Stimulated activated CD4-positive, alpha-beta T cell treated with anti-CD3 and anti-CD28 coated beads, Interleukin-1b, Interleukin-23, amount 100 ng/mL, for 48 hours (primary cell): Measurements from ENCODE around the gene STC2.

ENCODE experiments used
- DNase-seq: peaks from one replicate; pipeline ENCODE4 v3.0.0-alpha.2; 2020

The STC2 gene

DNA sequence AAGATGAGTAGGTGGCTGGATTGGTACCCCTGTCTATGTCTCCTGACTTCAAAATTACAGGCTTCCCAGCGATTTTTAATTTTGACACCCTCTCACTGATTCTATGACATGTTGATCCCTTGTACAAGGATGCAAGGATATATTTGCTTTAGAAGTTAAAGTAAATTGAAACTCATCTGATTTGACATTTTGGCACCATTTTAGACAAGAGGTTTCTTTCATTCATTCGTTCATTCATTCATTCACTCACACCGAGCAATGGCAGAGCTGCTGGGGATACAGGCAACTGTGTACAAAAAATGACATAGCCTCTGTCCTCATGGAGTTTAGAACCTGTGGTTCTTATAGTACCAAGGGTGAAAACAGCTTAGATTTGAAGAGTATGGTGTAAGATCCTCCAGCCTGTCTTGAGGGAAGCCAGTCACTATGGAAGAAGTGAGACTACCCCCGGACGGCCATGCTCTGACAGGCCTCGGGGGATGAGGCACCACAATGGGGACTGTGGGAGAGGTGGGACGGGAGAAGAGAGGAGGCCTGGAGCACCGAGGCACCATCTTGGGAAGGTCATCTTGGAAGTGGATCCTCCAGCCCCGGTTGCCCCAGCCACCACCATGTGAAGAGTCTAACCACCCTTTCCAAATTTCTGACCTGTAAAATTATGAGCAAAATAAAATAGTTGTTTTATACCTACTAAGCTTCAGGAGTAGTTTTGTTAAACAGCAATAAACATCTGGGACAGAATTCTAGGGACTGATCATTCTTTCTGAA lies 16.2 kb downstream of the STC2 start:
- DNase-seq: no peak

DNA sequence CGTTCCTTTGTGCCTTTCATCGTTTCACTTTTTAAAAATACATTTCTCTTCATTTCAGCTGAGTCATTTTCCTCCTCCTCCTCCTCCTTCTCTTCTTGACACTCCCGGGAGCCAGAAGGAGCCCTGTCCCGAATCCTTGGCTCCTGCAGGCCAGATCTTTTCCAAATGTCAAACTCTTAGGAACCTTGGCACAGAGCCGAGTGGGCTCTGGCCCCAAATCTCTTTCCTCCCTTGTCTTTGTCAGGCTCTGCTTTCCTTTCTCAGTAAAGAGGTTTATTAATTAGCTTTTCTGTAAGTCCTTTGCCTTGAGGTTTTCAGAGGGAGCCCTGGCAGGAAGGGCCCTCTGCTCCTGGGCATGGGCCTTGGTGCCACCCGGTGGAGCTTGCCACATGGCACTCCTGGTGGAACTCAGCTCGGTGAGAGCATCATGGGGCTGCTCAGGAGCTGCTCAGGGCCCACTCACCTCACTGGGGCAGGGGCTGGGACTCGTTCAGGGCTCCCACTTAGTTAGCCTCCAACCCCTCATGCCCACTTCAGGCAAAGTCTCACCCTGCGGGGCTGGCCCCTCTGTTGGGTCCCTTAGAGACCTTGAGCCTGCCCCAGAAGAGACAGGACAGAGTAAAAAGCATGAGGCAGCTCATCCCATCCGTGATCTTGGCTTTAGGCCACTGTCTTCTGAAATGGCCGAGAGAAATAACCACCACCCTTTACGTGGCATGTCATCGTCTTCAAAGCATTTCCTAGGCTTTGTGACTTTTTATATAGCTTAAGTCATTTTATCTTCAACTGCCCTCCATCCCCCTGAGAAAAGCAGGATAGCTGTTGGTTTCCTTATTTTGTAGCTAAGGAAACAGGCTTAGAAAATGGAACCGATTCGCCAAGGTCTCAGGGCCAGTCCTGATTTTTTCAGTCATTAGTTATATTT lies 17.1 kb downstream of the STC2 start:
- no peak for DNase-seq

GRCh38 chr5:173310218-173310769 lies 17.9 kb downstream of the STC2 start:
- no peak for DNase-seq

GRCh38 chr5:173309731-173310130 lies 18.5 kb downstream of the STC2 start:
- no peak for DNase-seq

DNA sequence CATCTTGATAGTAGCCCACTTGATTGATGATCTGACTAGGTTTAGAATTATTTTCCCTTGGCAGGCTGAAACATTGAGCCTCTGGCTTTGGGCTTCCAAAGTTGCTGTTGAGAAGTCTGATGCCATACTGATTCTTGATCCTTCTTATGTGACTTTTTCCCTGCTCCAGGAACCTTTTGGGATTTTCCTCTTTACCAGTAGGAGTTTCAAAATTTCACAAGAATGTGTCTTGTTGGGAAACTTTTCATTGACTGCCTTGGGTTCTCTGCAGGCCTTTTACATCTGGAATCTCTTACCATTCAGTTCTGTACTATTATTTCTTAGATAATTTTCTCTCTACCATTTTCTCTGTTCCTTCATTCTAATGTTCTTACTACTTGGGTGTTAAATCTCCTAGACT lies 20.0 kb downstream of the STC2 start:
- no peak for DNase-seq

GRCh38 chr5:173307695-173308094 lies 20.5 kb downstream of the STC2 start:
- DNase-seq: no peak

GRCh38 chr5:173306695-173307094 lies 21.5 kb downstream of the STC2 start:
- no peak for DNase-seq

DNA sequence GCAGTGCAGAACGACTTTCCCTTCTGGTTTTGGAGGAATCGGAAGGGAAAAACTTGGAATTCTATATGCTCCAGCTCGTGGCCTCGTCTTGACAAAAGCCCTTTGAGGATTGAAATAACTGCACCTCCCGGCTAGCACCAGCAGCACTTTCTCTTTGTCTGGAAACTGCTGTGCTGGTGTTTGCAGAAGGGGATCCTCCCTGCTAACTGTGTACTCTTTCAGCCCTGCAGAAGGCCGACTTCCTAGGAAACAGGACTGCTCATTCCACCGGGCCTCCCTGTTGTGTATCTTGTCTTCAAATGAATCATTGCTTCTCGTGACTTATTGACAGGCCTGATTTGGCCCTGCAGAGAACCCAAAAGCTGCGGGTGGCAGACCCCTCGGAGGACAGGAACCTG lies 23.6 kb downstream of the STC2 start:
- no peak for DNase-seq

DNA sequence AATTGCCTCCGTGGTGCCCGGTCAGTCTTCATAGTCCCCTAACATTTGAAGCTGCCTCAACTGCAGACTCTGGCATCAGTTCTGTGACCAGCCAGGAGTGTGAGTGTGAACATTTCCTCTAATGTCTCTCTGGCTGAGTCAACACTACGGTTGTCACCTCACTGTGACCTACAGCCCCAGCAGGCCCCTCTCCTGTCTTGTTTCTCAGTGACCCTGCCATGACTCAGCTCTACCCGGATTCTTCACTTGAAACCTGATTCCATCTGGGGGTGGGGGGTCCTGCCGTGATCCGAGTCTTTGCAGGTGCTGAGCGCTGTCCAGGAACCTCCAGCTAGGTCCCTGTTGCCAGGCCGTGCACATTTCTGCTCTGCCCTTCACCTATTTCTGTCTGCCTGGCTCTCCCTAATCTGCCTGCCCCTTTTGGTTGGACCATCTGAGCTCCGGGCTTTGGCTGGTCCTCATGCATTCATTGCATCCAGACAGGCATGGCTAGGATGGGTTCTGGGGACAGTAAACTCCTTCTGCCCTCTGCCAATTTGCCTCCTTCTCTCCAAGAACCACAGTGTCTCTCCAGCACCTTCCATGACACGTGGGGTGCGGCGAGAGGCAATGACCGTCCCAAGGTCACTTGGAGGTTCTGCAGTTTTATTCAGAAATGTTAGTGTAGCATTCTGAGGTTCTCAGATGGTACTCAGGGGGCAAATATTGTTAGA lies 24.2 kb downstream of the STC2 start:
- no peak for DNase-seq

GRCh38 chr5:173302546-173303155 lies 25.6 kb downstream of the STC2 start:
- DNase-seq: no peak

GRCh38 chr5:173301695-173302545 lies 26.3 kb downstream of the STC2 start:
- no peak for DNase-seq

DNA sequence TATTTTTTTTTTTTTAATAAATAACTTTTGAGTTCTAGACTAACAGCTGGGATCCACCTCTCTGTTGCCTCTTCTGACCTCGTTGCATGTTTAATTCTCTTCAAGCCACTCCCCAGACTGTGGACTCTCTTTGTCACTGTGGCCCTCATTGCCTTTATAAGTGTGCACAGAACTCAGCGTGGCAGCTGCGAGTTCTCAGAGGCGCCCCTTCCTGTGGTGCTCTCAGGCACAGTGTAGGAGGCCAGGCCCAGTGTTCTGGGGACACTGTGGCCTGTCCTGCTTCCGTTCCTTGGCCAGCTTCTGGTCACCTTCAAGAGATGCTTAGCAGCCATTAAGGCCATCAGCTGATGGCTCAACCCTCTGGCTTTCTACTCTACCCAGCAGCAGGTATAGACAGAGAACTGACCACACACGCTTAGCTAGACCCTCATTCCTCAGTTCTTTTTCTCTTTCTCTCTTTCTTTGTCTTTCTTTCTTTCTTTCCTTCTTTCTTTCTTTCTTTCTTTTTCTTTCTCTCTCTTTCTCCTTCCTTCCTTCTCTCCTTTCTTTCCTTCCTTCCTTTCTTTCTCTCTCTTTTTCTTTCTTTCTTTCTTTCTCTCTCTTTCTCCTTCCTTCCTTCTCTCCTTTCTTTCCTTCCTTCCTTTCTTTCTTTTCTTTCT lies 27.7 kb downstream of the STC2 start:
- DNase-seq: no peak

GRCh38 chr5:173299820-173300219 lies 28.4 kb downstream of the STC2 start:
- no peak for DNase-seq

- DNase-seq: no peak
Measured at GRCh38 chr5:173298213-173298926, 29.8 kb downstream of the STC2 start.

- no peak for DNase-seq
Measured at GRCh38 chr5:173297813-173298212, 30.4 kb downstream of the STC2 start.

DNA sequence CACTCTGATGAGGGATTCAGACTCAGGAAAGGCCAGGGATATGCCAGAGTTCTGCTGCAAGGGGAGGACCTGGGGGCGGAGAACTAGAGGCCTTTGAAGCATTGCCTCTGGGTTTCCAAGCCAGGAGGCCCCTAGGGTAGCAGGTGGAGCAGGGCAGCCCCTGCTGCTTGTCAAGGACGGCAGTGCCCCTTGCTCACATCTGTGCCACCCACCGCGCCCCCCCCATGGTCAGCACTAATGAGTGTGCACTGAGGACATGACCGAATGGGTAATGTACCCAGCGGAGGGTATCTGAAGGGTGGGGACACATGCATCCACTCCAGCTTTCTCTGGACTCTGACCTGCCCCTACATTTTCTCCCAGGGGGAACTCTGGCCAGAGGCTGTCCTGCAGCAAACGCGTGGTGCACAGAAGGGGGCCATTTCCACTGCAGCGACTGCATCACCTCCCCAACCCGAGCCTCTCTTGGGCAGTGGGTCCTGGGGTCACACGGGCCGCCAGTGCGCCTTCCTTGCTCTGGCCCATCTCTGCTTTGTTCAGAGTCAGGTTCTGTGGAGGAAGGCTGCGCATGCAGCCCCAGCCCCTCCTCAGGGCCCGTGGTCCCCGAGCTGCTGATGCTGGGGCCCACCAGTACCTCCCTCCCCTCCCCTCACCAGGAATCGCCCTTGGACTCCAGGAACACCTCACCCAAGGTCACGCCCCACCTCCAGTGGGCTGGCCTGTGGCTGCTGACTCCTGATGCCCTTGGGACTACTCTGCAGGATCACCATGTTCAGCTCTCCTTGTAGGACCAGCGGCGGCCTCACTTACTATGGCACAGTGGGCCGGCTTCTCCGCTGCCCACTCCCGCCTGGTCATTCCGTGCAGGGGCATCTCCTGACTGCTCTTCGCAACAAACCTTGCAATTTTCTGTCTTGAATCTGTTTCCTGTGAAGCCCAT lies 31.2 kb downstream of the STC2 start:
- no peak for DNase-seq

GRCh38 chr5:173295796-173296195 lies 32.4 kb downstream of the STC2 start:
- no peak for DNase-seq

DNA sequence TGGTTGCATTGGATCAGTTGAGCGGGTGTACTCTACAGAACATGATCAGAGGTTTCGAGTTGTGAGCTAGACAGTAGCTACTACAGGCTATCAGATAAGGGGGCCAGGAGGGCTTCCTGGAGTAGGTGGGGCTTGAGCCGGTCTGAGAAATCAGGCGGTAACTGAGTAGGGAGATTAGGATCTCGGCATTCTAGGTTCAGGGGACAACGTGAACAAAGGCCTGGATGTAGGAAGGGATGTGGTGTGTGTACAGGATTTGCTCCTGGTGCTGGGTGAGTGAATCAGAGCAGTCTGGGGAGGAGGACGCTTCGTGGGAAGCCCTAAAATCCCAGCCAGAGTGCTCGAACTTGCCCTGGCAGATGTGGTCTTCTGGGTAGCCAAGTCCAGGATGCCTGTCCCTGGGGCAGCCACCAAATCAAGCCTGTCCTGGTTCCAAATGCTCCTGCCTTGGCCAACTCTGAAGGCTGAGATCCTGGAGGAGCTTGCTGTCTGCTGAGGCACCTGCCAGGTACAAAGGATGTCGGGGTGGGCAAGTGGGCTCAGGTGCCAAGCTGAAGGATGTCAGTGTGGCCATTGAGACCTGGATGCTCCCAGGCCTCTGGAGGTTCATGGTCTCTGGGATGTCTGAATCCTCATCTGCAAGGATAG lies 33.4 kb downstream of the STC2 start:
- DNase-seq: no peak
